Aorta (tissue), 5 donors: ENCODE results near the gene SPNS3. TPM values are rescaled to one million over a fixed set of nuclear protein-coding genes. Genes with fewer than 3 reads are reported as not detected.

Experiments used
- ATAC-seq: fragments of 200-7000 bp; cut with Tn5 transposase; one replicate; pipeline ENCODE4 v1.9.1; 2022; ENCODE audit warnings: moderate library complexity; ENCODE audit not compliant: low FRiP score
- DNase-seq, 2 donors: peaks; one replicate each; pipeline ENCODE4 v3.0.0-alpha.2; 2020
- H3K27ac ChIP-seq, 2 donors: one replicate each; pipeline ENCODE4 v1.5.1; 2013; ENCODE audit warnings: low read length in 2 of 2, mild to moderate bottlenecking in 2 of 2, moderate library complexity in 2 of 2, control low read depth in 1 of 2, inconsistent platforms in 1 of 2, low read depth in 1 of 2
- H3K27me3 ChIP-seq, 2 donors: one replicate each; pipeline ENCODE4 v1.6.1; 2013; ENCODE audit warnings: control low read depth in 1 of 2, low read length in 1 of 2, mild to moderate bottlenecking in 1 of 2, moderate library complexity in 1 of 2; ENCODE audit not compliant: insufficient read depth in 2 of 2, control insufficient read depth in 1 of 2
- H3K36me3 ChIP-seq, 2 donors: one replicate each; pipeline ENCODE4 v1.6.1; 2013; ENCODE audit warnings: control low read depth in 1 of 2, low read length in 1 of 2, mild to moderate bottlenecking in 1 of 2; ENCODE audit not compliant: insufficient read depth in 2 of 2, control insufficient read depth in 1 of 2
- H3K4me1 ChIP-seq, 2 donors: one replicate each; pipeline ENCODE4 v1.6.1; 2013; ENCODE audit warnings: low read length in 2 of 2, control low read depth in 1 of 2, mild to moderate bottlenecking in 1 of 2, moderate library complexity in 1 of 2; ENCODE audit not compliant: insufficient read depth in 2 of 2, control insufficient read depth in 1 of 2
- H3K4me3 ChIP-seq, 2 donors: one replicate each; pipeline ENCODE4 v1.5.1; 2013; ENCODE audit warnings: low read length in 2 of 2, control low read depth in 1 of 2, mild to moderate bottlenecking in 1 of 2
- H3K9me3 ChIP-seq: one replicate; pipeline ENCODE4 v1.6.1; 2013; ENCODE audit warnings: mild to moderate bottlenecking, low read length; ENCODE audit not compliant: control insufficient read depth
- WGBS, 2 donors: extraction: QIAGEN DNeasy Blood & Tissue Kit; methylation state at CpG; one replicate each; pipeline ENCODE4 v1.1.7; 2013; 5-methylcytosine and 5-hydroxymethylcytosine counted together
- intact Hi-C, 2 donors: fragments of 100-400 bp; cut with DNase I; formaldehyde crosslinking; loops; one replicate each; pipeline versions ENCODE4 v1.14.2 to v1.15.0; 2022
- polyA plus RNA-seq, 2 donors: library from polyadenylated mRNA; stranded (reverse); fragments of 200-250 nt; gene quantifications; one replicate each; pipeline ENCODE4 v1.2.3, GENCODE V29; 2013
- total RNA-seq, 2 donors: library from RNA; stranded (reverse); fragmentation: NEBNext Ultra II Directional; extraction: Animal tissue kit (Norgen Biotek cat#: 25700); gene quantifications; one replicate each; pipeline ENCODE4 v1.2.1, GENCODE V29; 2021
- donor health status: healthy with polysubstance abuse.
- donor health status: Bipolar disorder and iron deficiency.
- donor health status: DM: no; HTN: no; CAD: no.
- donor health status: DM: no; HTN: no; CAD: no.
- donor health status: DM: yes; HTN: yes; CAD: no.

SPNS3 gene
- total and polyA plus RNA-seq, 4 donors = 0.19 to 1.2 (median 0.25) TPM; not detected in 1

DNA sequence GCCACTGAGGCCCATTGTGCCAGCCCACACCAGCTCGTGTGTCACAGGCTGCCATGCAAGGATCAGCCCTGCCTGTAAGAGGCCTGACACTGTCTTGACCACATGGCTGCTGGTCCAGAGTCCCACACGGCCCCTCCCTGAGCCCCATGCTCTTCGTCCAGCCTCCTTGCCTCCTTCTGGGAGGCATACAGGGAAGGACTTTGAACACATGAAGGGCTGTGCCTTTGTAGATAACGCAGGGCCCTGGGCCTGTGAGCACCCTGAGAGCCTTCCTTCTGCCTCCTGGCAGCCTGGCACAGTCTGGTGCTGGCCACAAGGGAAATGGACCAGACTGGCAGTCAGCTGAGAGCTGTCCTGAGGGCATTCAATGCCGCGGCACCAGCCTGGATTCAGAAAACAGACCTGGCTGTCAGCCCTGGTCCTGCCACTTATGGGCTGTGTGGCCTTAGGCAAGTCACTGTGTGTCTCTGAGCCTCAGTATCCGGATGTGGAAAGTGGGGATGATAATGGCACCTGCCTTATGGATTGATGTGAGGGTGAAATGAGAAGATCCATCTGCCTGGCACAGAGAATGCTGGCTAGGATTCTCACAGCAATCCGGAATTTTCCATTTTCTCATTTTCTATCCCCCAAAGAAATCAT lies 45.7 kb downstream of the SPNS3 start:
- 73 to 79% methylated on average over 8 of the region's 8 CpGs for WGBS, 2 donors
- Histone ChIP-seq H3K9me3 (no peaks in the 10 kb centered on the region), H3K27me3 (no peaks in the 10 kb centered on the region), H3K4me1 (no peaks in the 10 kb centered on the region), H3K4me3 (no peak overlapping the region), H3K36me3 (no peaks in the 10 kb centered on the region), H3K27ac (no peak overlapping the region)
- no peak for DNase-seq
- intact Hi-C loops = no loop called here
- no peak for ATAC-seq

DNA sequence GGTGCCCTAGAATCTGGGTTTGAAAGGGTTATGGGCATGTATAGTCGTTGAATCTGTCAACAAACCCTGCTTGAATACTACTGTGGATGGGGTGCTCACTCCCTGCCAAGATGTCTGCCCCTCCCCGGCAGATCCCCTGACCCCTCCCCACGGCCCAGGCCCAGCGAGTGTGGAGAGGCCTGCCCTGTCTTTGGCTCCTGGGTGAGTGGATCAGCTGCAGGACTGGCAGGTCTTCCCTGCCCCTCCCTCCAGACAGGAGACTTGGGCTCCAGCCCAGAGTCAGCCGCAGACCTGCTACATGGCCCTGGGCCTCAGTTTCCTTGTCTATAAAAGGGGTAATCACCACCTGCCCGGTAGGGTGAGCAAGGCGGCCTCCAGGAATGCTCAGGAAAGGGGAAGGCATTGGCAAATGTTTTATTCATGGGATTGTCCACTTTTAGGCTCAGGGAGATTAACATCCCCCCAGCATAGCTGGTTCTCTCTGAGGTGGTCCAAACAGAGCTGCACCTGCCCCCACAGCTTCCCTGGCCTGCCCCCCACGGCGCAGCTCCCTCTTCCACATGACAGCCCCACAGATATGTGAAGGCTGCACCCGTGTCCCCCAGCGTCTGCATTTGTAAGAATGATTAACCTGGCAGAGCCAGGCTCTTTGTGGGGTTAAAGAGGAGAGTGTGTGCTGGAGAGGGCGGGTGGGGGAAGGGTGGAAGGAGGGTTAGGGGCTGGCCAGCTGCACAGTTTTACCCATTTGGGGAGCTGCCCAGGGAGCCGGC lies 46.4 kb downstream of the SPNS3 start:
- intact Hi-C loops = no loop called here
- ATAC-seq (no peak), DNase-seq (no peak)
- no peaks in the 10 kb centered on the region for H3K36me3 ChIP-seq
- H3K4me3 ChIP-seq = no peak overlapping the region
- whole genome bisulfite sequencing, 2 donors = 71 to 80% methylated on average over 13 of the region's 13 CpGs
- H3K4me1 ChIP-seq = no peaks in the 10 kb centered on the region
- H3K27me3 ChIP-seq = no peaks in the 10 kb centered on the region
- H3K27ac ChIP-seq = no peak overlapping the region
- no peaks in the 10 kb centered on the region for H3K9me3 ChIP-seq

DNA sequence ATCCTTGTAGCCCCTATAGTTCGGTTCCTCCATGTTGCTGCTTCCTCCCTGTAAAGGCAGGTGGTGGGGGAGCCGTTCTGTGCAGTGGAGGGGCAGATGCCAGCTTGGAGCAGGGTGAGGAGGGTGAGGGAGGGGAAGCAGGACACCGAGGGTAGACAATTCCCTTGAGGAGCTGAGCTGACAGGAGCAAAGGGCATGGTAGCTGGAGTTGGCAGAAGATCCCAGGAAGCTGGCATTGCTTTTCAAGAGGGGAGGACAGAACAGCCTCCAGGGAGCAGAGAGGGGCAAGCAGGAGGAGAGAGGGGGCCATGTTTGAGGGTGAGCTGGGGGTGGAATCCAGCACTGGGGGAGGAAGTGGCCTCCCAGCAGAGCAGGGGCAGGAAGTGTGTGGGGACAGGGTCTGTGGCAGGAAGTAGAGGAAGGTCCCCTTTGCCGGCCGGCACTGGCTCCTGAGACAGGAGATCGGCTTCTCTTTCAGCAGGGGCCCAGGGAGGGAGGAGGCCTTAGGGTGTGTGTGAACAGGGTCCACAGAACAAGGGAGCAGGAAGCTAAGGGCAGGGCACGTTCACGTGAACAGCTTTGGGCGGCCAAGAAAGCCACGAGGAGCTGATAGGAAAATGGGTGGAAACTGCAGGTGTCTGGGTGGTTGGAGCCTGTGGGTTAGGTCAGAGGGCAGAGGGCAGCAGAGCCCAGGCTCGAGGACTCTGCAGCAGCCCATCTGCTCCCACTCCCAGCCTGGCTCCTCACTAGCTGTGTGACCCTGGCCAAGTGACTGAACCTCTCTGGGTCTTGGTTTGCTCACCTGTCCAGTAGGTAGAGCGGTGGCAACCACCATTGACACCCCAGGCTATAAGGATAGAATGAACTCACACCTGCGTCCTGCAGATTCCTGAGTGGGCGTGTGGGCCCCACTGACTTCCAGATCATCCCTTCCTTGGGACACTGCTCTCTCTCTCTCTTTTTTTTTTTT lies 47.5 kb downstream of the SPNS3 start:
- no peak for ATAC-seq

DNA sequence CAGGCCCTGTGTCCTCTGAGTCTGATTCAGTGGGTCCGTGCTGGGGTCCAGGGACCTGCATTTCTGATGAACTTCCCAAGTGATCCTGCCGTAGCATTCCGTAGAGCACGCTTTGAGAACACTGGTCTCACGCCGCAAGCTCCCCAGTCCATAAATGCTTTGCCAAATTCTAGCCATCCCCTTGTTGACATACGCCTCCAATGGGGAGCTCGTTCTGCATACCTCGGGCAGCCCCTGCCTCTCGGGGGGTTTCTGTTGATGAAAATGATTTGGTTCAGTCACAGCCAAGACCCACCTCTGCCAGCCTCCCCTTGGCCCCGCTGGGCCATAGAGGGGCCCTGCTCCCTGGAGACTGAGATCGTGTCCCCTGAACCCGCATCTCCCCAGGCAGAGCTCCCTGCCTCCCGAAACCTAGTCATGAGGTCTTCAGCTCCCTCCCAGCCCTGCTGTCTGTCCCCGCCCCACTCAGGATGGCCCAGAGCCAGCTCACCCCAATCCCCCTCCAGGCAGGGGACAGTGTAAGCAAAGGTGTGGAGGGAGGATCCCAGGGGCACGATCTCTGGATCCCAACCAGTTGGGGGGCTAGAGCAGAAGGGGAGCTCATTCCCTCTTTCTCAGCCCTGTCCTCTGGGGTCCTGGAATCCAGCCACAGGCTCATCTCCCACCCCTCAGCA lies 48.7 kb downstream of the SPNS3 start:
- Histone ChIP-seq H3K9me3 (no peaks in the 10 kb centered on the region), H3K4me1 (no peaks in the 10 kb centered on the region), H3K27ac (no peak overlapping the region), H3K27me3 (no peaks in the 10 kb centered on the region), H3K4me3 (no peak overlapping the region), H3K36me3 (no peaks in the 10 kb centered on the region)
- WGBS, 2 donors = 81 to 84% methylated on average over 15 to 16 of the region's 16 CpGs
- ATAC-seq (no peak), DNase-seq (no peak)
- intact Hi-C loops = no loop called here

More for the DNA sequence above, 47.5 kb downstream of the SPNS3 start:
- 56 to 60% methylated on average over 14 of the region's 14 CpGs for WGBS, 2 donors
- intact Hi-C loops = no loop called here
- DNase-seq = no peak
- Histone ChIP-seq H3K4me1 (no peaks in the 10 kb centered on the region), H3K27me3 (no peaks in the 10 kb centered on the region), H3K36me3 (no peaks in the 10 kb centered on the region), H3K9me3 (no peaks in the 10 kb centered on the region), H3K4me3 (no peak overlapping the region), H3K27ac (no peak overlapping the region)

DNA sequence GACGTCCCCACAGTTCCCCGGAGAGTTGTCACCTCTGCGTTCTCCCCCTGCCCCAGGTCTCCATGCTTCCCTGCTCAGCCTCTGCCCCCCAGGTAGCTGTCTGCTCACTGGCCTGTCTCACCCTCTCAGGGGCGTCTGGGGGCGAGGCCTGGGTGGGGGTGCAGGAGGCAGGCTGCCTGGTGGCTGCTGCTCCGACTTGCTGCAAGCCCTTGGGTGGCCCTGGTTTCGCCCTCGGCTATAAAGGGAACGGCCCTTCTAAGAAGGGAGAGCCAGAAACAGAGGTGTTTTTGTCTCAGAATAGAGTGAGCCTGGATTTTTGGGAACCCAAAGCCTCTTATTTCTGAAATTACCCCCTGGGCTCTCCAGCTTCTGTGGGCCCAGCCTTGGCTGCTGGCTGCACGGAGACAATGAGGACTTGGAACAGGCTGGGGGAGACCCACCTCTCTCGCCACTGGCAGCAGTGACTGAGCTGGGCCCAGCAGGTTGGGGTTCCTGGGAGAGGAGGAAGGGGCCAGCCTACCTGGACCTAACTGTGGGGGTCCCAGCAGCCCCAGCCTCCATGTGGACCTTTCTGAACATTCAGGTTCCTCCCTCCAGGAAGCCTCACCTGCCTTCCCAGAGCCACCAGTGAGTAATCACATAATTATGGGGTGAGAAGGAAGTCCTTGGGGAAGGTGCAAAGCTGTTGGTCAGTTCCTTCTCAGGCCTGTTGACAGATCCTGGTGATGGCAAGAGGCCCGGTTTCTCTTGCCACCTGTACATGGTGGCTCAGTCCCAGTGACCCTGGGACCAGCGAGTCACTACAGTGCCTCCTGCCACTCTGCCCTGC lies 49.5 kb downstream of the SPNS3 start:
- intact Hi-C loops = no loop called here
- no peak for ATAC-seq
- 79 to 83% methylated on average over 13 of the region's 13 CpGs for WGBS, 2 donors

DNA sequence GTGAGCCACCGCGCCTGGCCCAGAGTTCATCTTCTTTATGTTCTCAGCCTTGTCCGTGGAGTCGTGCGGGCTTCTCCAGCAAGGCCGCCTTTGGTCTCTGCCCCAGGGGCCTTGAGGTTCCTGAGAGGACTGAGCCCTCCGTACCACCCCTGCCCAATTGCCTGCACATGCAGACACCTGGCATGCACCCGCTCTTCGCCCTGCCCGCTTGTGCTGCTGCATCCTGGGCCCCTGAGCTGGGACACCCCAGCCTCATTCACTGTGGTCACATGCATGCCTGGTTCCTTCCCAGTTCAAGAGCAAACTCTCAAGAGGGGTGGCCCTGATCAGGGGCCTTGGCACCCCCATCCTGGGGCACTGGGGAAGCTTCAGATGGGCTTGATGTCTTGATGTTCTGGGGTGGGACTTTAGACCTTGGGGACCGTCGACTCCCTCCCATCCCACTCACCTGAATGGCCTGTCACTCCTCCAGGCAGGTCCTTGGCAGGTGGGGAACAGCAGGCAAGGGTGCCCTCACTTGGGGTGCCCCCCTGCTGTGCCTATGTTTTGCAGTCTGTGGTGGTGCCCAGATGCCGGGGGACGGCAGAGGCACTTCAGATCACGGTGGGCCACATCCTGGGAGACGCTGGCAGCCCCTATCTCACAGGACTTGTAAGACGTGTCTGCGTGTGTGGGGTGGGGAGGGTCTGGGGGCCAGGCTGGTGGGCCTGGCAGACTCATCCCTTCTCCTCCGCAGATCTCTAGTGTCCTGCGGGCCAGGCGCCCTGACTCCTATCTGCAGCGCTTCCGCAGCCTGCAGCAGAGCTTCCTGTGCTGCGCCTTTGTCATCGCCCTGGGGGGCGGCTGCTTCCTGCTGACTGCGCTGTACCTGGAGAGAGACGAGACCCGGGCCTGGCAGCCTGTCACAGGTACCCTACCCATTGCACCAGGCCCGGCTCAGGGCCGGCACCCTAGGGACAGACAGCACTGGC lies 52.2 kb downstream of the SPNS3 start:
- 92 to 93% methylated on average over 30 to 31 of the region's 31 CpGs for WGBS, 2 donors
- no peak overlapping the region for H3K4me3 ChIP-seq
- no peak overlapping the region for H3K27ac ChIP-seq
- intact Hi-C loops = no loop called here
- H3K36me3 ChIP-seq = no peaks in the 10 kb centered on the region
- H3K4me1 ChIP-seq = no peaks in the 10 kb centered on the region
- no peaks in the 10 kb centered on the region for H3K9me3 ChIP-seq
- DNase-seq (no peak), ATAC-seq (no peak)
- no peaks in the 10 kb centered on the region for H3K27me3 ChIP-seq

More for the DNA sequence above, 49.5 kb downstream of the SPNS3 start:
- H3K27me3 ChIP-seq = no peaks in the 10 kb centered on the region
- H3K27ac ChIP-seq = no peak overlapping the region
- H3K4me3 ChIP-seq = no peak overlapping the region
- H3K36me3 ChIP-seq = no peaks in the 10 kb centered on the region
- no peak for DNase-seq
- H3K9me3 ChIP-seq = no peaks in the 10 kb centered on the region
- no peaks in the 10 kb centered on the region for H3K4me1 ChIP-seq

DNA sequence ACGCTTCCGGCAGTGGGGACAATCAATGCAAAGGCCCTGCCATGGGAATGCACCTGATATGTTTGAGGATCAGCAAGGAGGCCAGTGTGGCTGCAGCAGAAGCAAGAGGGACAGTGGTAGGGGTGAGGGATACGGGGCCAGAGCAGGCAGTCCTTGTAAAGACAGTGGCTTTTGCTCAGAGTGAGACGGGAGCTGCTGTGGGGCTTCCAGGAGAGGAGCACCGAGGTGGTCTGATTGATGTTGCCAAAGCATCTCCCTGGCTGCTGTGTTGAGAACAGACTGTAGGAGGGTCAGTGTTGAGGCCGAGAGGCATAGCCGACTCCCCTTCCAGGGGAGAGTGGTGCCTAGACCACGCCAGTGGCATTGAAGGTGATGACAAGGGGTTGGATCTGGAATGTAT lies 53.6 kb downstream of the SPNS3 start:
- no peak overlapping the region for H3K27ac ChIP-seq
- DNase-seq (no peak), ATAC-seq (no peak)
- no peaks in the 10 kb centered on the region for H3K27me3 ChIP-seq
- no peak overlapping the region for H3K4me3 ChIP-seq
- H3K36me3 ChIP-seq = no peaks in the 10 kb centered on the region
- no peaks in the 10 kb centered on the region for H3K9me3 ChIP-seq
- intact Hi-C loops = no loop called here
- no peaks in the 10 kb centered on the region for H3K4me1 ChIP-seq
- 92 to 93% methylated on average over 8 of the region's 8 CpGs for WGBS, 2 donors
